Psoas muscle (tissue), 8 donors: ENCODE data around the gene NHLRC3. TPM values are rescaled to one million over a fixed set of nuclear protein-coding genes. Genes with fewer than 3 reads are reported as not detected.

Source experiments
- ATAC-seq, 4 donors: fragments of 200-7000 bp; cut with Tn5 transposase; one replicate each; pipeline ENCODE4 v1.9.1; 2020; ENCODE audit warnings: moderate library complexity in 3 of 4, mild to moderate bottlenecking in 2 of 4
- DNase-seq, 2 donors: peaks; one replicate each; pipeline ENCODE4 v3.0.0-alpha.2; 2020
- H3K27ac ChIP-seq: fragments of 200-600 bp; one replicate; pipeline ENCODE4 v1.8.0; 2022
- H3K27me3 ChIP-seq, 3 donors: fragments of 200-600 bp in 1 of 3; one replicate each; pipeline versions ENCODE4 v1.6.1 to v1.8.0; 2013 to 2022; ENCODE audit warnings: low read length in 2 of 3, mild to moderate bottlenecking in 2 of 3, moderate library complexity in 1 of 3; ENCODE audit not compliant: insufficient read depth in 3 of 3
- H3K36me3 ChIP-seq, 2 donors: fragments of 200-600 bp in 1 of 2; one replicate each; pipeline versions ENCODE4 v1.6.1 to v1.8.0; 2013 to 2022; ENCODE audit warnings: low read depth in 1 of 2, mild to moderate bottlenecking in 1 of 2, moderate library complexity in 1 of 2; ENCODE audit not compliant: insufficient read depth in 1 of 2
- H3K4me1 ChIP-seq: fragments of 200-600 bp; one replicate; pipeline ENCODE4 v1.8.0; 2022
- H3K4me3 ChIP-seq: fragments of 200-600 bp; one replicate; pipeline ENCODE4 v1.8.0; 2022; ENCODE audit warnings: mild to moderate bottlenecking
- H3K9me3 ChIP-seq: fragments of 200-600 bp; one replicate; pipeline ENCODE4 v1.8.0; 2022
- CTCF ChIP-seq: fragments of 200-600 bp; IDR thresholded peaks from one replicate; pipeline ENCODE4 v1.8.0; 2022; ENCODE audit warnings: antibody characterized with exemption
- WGBS, 3 donors: extraction: QIAGEN DNeasy Blood & Tissue Kit; methylation state at CpG; one replicate each; pipeline versions ENCODE4 v1.1.6 to v1.1.7; 2013; 5-methylcytosine and 5-hydroxymethylcytosine counted together
- intact Hi-C, 2 donors: fragments of 100-400 bp; cut with DNase I; formaldehyde crosslinking; loops; one replicate each; pipeline versions ENCODE4 v1.11.0 to v1.14.2; 2022
- polyA plus RNA-seq, 3 donors: library from polyadenylated mRNA; stranded (reverse); fragments of 200-250 nt; gene quantifications; one replicate each; pipeline ENCODE4 v1.2.3, GENCODE V29; 2013
- total RNA-seq, 4 donors: library from RNA; stranded (reverse); fragmentation: NEBNext Ultra II Directional in 2 of 4; extraction: Animal tissue kit (Norgen Biotek cat#: 25700) in 2 of 4; gene quantifications; one replicate each; pipeline versions ENCODE4 v1.2.1 to v1.2.4, GENCODE V29; 2021 to 2023
- donor health status: healthy with polysubstance abuse.
- donor health status: DM: no; HTN: no; CAD: no; lungs with moderate emphysema.
- donor health status: Bipolar disorder and iron deficiency.
- donor health status: healthy.
- donor health status: DM: yes; HTN: yes; CAD: no.
- donor health status: DM: no; HTN: no; CAD: no.
- donor health status: DM: no; HTN: no; CAD: no.
- donor health status: DM: yes; HTN: yes; CAD: no.

NHLRC3 gene
- total and polyA plus RNA-seq, 7 donors: 3.4 to 10.1 (median 8.0) TPM

- TF ChIP-seq CTCF: no peak
- H3K27ac ChIP-seq: no peak overlapping the region
- WGBS, 3 donors: 76 to 82% (median 77%) methylated on average over 7 of the region's 7 CpGs
- DNase-seq (no peak), ATAC-seq (no peak)
- peaks cover 14% of the 10 kb centered on the region for H3K4me1 ChIP-seq
- intact Hi-C loops: loop anchor here in 1 of 2 donors (10.0 kb wide), 1 partner anchor 138 kb away; no protein-coding TSS in a partner anchor
- no peaks in the 10 kb centered on the region for H3K9me3 ChIP-seq
- peaks cover 0 to 89% of the 10 kb centered on the region in 2 donors for H3K36me3 ChIP-seq
- H3K4me3 ChIP-seq: no peak overlapping the region
- H3K27me3 ChIP-seq: no peaks in the 10 kb centered on the region
Observed at GRCh38 chr13:39012608-39013007, 25.6 kb upstream of the NHLRC3 start.

- no peak for TF ChIP-seq CTCF
- intact Hi-C loops: loop anchor here in 1 of 2 donors (10.0 kb wide), 1 partner anchor 139 kb away; no protein-coding TSS in a partner anchor
- no peak for ATAC-seq
- no peak for DNase-seq
- Histone ChIP-seq H3K27ac (no peak overlapping the region), H3K9me3 (no peaks in the 10 kb centered on the region), H3K36me3 (peaks cover 0 to 92% of the 10 kb centered on the region in 2 donors), H3K4me3 (no peak overlapping the region), H3K4me1 (peaks cover 14% of the 10 kb centered on the region), H3K27me3 (no peaks in the 10 kb centered on the region)
- WGBS, 3 donors: 73 to 79% (median 74%) methylated on average over 5 of the region's 5 CpGs
Observed at GRCh38 chr13:39013462-39013861, 24.8 kb upstream of the NHLRC3 start.

- Histone ChIP-seq H3K4me1 (peaks cover 14% of the 10 kb centered on the region), H3K27ac (peak overlapping the region; percentile 75), H3K36me3 (peaks cover 0 to 83% of the 10 kb centered on the region in 2 donors), H3K4me3 (no peak overlapping the region), H3K9me3 (no peaks in the 10 kb centered on the region), H3K27me3 (no peaks in the 10 kb centered on the region)
- no peak for TF ChIP-seq CTCF
- ATAC-seq: peak; percentile 83 to 94 (median 90)
- WGBS, 3 donors: 23 to 42% (median 33%) methylated on average over 1 of the region's 1 CpG
- DNase-seq: no peak
- intact Hi-C loops: loop anchor here in 1 of 2 donors (10.0 kb wide), 1 partner anchor 141 kb away; no protein-coding TSS in a partner anchor
Observed at GRCh38 chr13:39016087-39016486, 22.2 kb upstream of the NHLRC3 start.

- H3K4me3 ChIP-seq: no peak overlapping the region
- H3K9me3 ChIP-seq: no peaks in the 10 kb centered on the region
- TF ChIP-seq CTCF: peak; percentile 51
- H3K36me3 ChIP-seq: peaks cover 0 to 83% of the 10 kb centered on the region in 2 donors
- ATAC-seq (peak; percentile 80 to 92 (median 82)), DNase-seq (no peak)
- no peaks in the 10 kb centered on the region for H3K27me3 ChIP-seq
- 13 to 19% (median 14%) methylated on average over 2 of the region's 2 CpGs for WGBS, 3 donors
- peaks cover 14% of the 10 kb centered on the region for H3K4me1 ChIP-seq
- intact Hi-C loops: loop anchor here in 1 of 2 donors (10.0 kb wide), 1 partner anchor 142 kb away; no protein-coding TSS in a partner anchor
- peak overlapping the region; percentile 75 for H3K27ac ChIP-seq
Observed at GRCh38 chr13:39016787-39017186, 21.5 kb upstream of the NHLRC3 start.
